ENCODE data around the gene RAVER1. TPM values are rescaled to one million over a fixed set of nuclear protein-coding genes. Genes with fewer than 3 reads are reported as not detected.

The RAVER1 gene
- total and polyA plus RNA-seq, 2 of the 13 experiments (the other 11 are each of a cell fraction or from before 2014, with no cell fraction given): 3.6 to 7.9 TPM

DNA sequence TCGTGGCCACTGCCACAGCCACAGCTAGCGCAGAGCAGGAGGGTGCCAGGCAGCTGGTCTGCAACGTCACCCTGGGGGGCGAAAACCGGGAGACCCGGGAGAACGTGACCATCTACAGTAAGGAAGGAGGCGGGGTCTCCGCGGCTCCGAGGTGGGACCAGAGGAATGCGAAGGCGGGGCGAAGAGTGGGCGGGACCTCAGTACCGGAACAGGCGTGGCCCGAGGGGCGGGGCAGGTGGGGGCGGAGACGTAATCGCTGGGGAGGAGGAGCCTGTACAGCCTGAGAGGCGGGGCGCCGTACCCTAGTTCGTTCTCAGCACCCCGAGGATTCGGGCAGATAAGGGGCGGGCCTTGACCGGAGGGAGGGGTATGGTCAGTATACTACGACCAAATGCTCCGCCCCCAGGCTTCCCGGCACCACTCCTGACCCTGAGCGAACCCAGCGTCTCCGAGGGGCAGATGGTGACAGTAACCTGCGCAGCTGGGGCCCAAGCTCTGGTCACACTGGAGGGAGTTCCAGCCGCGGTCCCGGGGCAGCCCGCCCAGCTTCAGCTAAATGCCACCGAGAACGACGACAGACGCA lies 41.0 kb downstream of the RAVER1 start (continued):
- TF ChIP-seq, protein P1, sequence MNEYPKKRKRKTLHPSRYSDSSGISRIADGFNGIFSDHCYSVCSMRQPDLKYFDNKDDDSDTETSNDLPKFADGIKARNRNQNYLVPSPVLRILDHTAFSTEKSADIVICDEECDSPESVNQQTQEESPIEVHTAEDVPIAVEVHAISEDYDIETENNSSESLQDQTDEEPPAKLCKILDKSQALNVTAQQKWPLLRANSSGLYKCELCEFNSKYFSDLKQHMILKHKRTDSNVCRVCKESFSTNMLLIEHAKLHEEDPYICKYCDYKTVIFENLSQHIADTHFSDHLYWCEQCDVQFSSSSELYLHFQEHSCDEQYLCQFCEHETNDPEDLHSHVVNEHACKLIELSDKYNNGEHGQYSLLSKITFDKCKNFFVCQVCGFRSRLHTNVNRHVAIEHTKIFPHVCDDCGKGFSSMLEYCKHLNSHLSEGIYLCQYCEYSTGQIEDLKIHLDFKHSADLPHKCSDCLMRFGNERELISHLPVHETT (CRISPR knock-in tag; conservative IDR thresholded peaks at IDR 0.05): 0 out of 2 replicates have a peak, but pooled peaks have one; percentile 41
- TF ChIP-seq AHR (CRISPR knock-in tag; IDR thresholded peaks at IDR 0.05): peak; percentile 73; the same call in 1 of the 2 replicates
- 0 out of 2 replicates have a peak, but pooled peaks have one; percentile 33 for TF ChIP-seq PCBP1 (IDR thresholded peaks at IDR 0.05; ENCODE audit: borderline replicate concordance, low read depth, low read length)
- 0 out of 2 replicates have a peak, but pooled peaks have one; percentile 26 for TF ChIP-seq ZNF589 (CRISPR knock-in tag; conservative IDR thresholded peaks at IDR 0.05)
- TF ChIP-seq ZNF761 (CRISPR knock-in tag; conservative IDR thresholded peaks at IDR 0.05): no peak
- TF ChIP-seq, protein P2, sequence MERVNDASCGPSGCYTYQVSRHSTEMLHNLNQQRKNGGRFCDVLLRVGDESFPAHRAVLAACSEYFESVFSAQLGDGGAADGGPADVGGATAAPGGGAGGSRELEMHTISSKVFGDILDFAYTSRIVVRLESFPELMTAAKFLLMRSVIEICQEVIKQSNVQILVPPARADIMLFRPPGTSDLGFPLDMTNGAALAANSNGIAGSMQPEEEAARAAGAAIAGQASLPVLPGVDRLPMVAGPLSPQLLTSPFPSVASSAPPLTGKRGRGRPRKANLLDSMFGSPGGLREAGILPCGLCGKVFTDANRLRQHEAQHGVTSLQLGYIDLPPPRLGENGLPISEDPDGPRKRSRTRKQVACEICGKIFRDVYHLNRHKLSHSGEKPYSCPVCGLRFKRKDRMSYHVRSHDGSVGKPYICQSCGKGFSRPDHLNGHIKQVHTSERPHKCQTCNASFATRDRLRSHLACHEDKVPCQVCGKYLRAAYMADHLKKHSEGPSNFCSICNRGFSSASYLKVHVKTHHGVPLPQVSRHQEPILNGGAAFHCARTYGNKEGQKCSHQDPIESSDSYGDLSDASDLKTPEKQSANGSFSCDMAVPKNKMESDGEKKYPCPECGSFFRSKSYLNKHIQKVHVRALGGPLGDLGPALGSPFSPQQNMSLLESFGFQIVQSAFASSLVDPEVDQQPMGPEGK (CRISPR knock-in tag; IDR thresholded peaks at IDR 0.05): 0 out of 2 replicates have a peak, but pooled peaks have one; percentile 12
- no peak for TF ChIP-seq ZNF652 (CRISPR knock-in tag; IDR thresholded peaks at IDR 0.05; ENCODE audit: borderline replicate concordance, low read depth)
- TF ChIP-seq NONO (IDR thresholded peaks at IDR 0.05): no peak
- TF ChIP-seq NONO (CRISPR knock-in tag; conservative IDR thresholded peaks at IDR 0.05): 0 out of 2 replicates have a peak, but pooled peaks have one; percentile 18
- TF ChIP-seq, protein P3, sequence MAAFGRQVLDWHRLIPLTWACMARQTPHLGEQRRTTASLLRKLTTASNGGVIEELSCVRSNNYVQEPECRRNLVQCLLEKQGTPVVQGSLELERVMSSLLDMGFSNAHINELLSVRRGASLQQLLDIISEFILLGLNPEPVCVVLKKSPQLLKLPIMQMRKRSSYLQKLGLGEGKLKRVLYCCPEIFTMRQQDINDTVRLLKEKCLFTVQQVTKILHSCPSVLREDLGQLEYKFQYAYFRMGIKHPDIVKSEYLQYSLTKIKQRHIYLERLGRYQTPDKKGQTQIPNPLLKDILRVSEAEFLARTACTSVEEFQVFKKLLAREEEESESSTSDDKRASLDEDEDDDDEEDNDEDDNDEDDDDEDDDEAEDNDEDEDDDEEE (CRISPR knock-in tag; IDR thresholded peaks at IDR 0.05): no peak
- TF ChIP-seq ZNF672 (CRISPR knock-in tag; IDR thresholded peaks at IDR 0.05): 0 out of 2 replicates have a peak, but pooled peaks have one; percentile 6
- peak; percentile 45; the same call in 1 of the 3 replicates for TF ChIP-seq MXI1 (IDR thresholded peaks at IDR 0.05; ENCODE audit: borderline replicate concordance, low read depth, low read length)
- TF ChIP-seq ATF7-NPFF (CRISPR knock-in tag; IDR thresholded peaks at IDR 0.05; ENCODE audit: low read depth): 0 out of 2 replicates have a peak, but pooled peaks have one; percentile 51
- no peak for TF ChIP-seq RBM39 (IDR thresholded peaks at IDR 0.05; ENCODE audit: low read depth, low read length, poor library complexity, severe bottlenecking)
- TF ChIP-seq ZNF317 (CRISPR knock-in tag; IDR thresholded peaks at IDR 0.05): 0 out of 2 replicates have a peak, but pooled peaks have one; percentile 44
- TF ChIP-seq, protein P4, sequence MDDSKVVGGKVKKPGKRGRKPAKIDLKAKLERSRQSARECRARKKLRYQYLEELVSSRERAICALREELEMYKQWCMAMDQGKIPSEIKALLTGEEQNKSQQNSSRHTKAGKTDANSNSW (CRISPR knock-in tag; IDR thresholded peaks at IDR 0.05; ENCODE audit: borderline replicate concordance): no peak
- TF ChIP-seq SAP130 (CRISPR knock-in tag; IDR thresholded peaks at IDR 0.05; ENCODE audit: low read depth): peak; percentile 55; the same call in 1 of the 2 replicates
- TF ChIP-seq, protein P5, sequence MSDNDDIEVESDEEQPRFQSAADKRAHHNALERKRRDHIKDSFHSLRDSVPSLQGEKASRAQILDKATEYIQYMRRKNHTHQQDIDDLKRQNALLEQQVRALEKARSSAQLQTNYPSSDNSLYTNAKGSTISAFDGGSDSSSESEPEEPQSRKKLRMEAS (IDR thresholded peaks at IDR 0.05): 0 out of 2 replicates have a peak, but pooled peaks have one; percentile 7
- no peak for TF ChIP-seq SRSF1 (optimal IDR thresholded peaks at IDR 0.05; ENCODE audit: low read depth, low read length)
- TF ChIP-seq ZNF781 (CRISPR knock-in tag; IDR thresholded peaks at IDR 0.05; ENCODE audit: borderline replicate concordance, not compliant biosample characterization): no peak
- TF ChIP-seq, protein P6, sequence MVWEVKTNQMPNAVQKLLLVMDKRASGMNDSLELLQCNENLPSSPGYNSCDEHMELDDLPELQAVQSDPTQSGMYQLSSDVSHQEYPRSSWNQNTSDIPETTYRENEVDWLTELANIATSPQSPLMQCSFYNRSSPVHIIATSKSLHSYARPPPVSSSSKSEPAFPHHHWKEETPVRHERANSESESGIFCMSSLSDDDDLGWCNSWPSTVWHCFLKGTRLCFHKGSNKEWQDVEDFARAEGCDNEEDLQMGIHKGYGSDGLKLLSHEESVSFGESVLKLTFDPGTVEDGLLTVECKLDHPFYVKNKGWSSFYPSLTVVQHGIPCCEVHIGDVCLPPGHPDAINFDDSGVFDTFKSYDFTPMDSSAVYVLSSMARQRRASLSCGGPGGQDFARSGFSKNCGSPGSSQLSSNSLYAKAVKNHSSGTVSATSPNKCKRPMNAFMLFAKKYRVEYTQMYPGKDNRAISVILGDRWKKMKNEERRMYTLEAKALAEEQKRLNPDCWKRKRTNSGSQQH (CRISPR knock-in tag; IDR thresholded peaks at IDR 0.05; ENCODE audit: low read depth): peak; percentile 34; the same call in 1 of the 2 replicates
- no peak for TF ChIP-seq ZFP90 (CRISPR knock-in tag; IDR thresholded peaks at IDR 0.05; ENCODE audit: borderline replicate concordance)
- no peak for TF ChIP-seq IKZF4 (CRISPR knock-in tag; IDR thresholded peaks at IDR 0.05; ENCODE audit: borderline replicate concordance, low read depth, not compliant biosample characterization)

Data from HepG2 (cell line).